Measurements from ENCODE around the gene F13A1.

F13A1 gene

GRCh38 chr6:6323352-6323751 is 2.9 kb upstream of the F13A1 start:
- no peak for TF ChIP-seq CTCF (IDR thresholded peaks at IDR 0.05; ENCODE audit: insufficient read depth, missing control alignments)
- no peak for FAIRE-seq
- no peak for DNase-seq (ENCODE audit: insufficient read length, low spot score)

GRCh38 chr6:6320901-6321300 is 439 bp upstream of the F13A1 start:
- TF ChIP-seq CTCF (IDR thresholded peaks at IDR 0.05; ENCODE audit: insufficient read depth, missing control alignments): no peak
- FAIRE-seq (no peak), DNase-seq (ENCODE audit: insufficient read length, low spot score) (no peak)

GRCh38 chr6:6317825-6318733 is 2.4 kb downstream of the F13A1 start:
- FAIRE-seq (no peak), DNase-seq (ENCODE audit: insufficient read length, low spot score) (no peak)
- no peak for TF ChIP-seq CTCF (IDR thresholded peaks at IDR 0.05; ENCODE audit: insufficient read depth, missing control alignments)

- no peak for TF ChIP-seq CTCF (IDR thresholded peaks at IDR 0.05; ENCODE audit: insufficient read depth, missing control alignments)
- no peak for DNase-seq (ENCODE audit: insufficient read length, low spot score)
- FAIRE-seq: no peak
Observed at GRCh38 chr6:6317386-6317785, 3.1 kb downstream of the F13A1 start.

GRCh38 chr6:6315660-6316059 is 4.8 kb downstream of the F13A1 start:
- no peak for FAIRE-seq

GRCh38 chr6:6314596-6314995 is 5.9 kb downstream of the F13A1 start:
- TF ChIP-seq CTCF (IDR thresholded peaks at IDR 0.05; ENCODE audit: insufficient read depth, missing control alignments): no peak
- FAIRE-seq: no peak
- DNase-seq (ENCODE audit: insufficient read length, low spot score): no peak

More at GRCh38 chr6:6315660-6316059, 4.8 kb downstream of the F13A1 start:
- TF ChIP-seq CTCF (IDR thresholded peaks at IDR 0.05; ENCODE audit: insufficient read depth, missing control alignments): peak; percentile 86
- DNase-seq (ENCODE audit: insufficient read length, low spot score): no peak

GRCh38 chr6:6312901-6313441 is 7.5 kb downstream of the F13A1 start:
- no peak for FAIRE-seq
- no peak for DNase-seq (ENCODE audit: insufficient read length, low spot score)
- no peak for TF ChIP-seq CTCF (IDR thresholded peaks at IDR 0.05; ENCODE audit: insufficient read depth, missing control alignments)

All from D721Med (cell line).